Esophagus squamous epithelium (tissue), 5 donors: ENCODE data around the gene PTGER2. TPM values are rescaled to one million over a fixed set of nuclear protein-coding genes. Genes with fewer than 3 reads are reported as not detected.

Source experiments
- DNase-seq: peaks from one replicate; lab custom pipeline; 2025; lab: John Stamatoyannopoulos, UW
- H3K27ac ChIP-seq, 4 donors: fragments of 200-600 bp; sonication (generic); one replicate each; pipeline ENCODE4 v1.5.1; 2016 to 2019; ENCODE audit warnings: mild to moderate bottlenecking in 1 of 4
- H3K27me3 ChIP-seq, 4 donors: fragments of 200-600 bp; sonication (generic); 1 replicate in 3 of 4; 2 replicates in 1 of 4; pipeline versions ENCODE4 v1.5.1 to v1.6.0; 2017 to 2021; ENCODE audit warnings: antibody characterized with exemption in 1 of 4
- H3K36me3 ChIP-seq, 3 donors: fragments of 200-600 bp; sonication (generic); one replicate each; pipeline ENCODE4 v1.5.1; 2016 to 2019
- H3K4me1 ChIP-seq, 3 donors: fragments of 200-600 bp; sonication (generic); one replicate each; pipeline ENCODE4 v1.5.1; 2017 to 2019
- H3K4me3 ChIP-seq, 4 donors: fragments of 200-600 bp; sonication (generic); 1 replicate in 3 of 4; 2 replicates in 1 of 4; pipeline ENCODE4 v1.5.1; 2016 to 2019; ENCODE audit warnings: mild to moderate bottlenecking in 2 of 4, moderate library complexity in 1 of 4
- H3K9me3 ChIP-seq, 3 donors: fragments of 200-600 bp; sonication (generic); one replicate each; pipeline ENCODE4 v1.5.1; 2016 to 2019
- CTCF ChIP-seq, 6 experiments: fragments of 450-650 bp in 4 of 6; fragments of 200-600 bp in 2 of 6; sonication (generic) in 2 of 6; IDR thresholded peaks; one replicate each; pipeline ENCODE4 v1.5.1; 2016 to 2019; ENCODE audit warnings: antibody characterized with exemption in 6 of 6, mild to moderate bottlenecking in 4 of 6, moderate library complexity in 4 of 6
- POLR2A ChIP-seq, 4 donors: fragments of 450-650 bp; IDR thresholded peaks; one replicate each; pipeline ENCODE4 v1.6.1; 2017; ENCODE audit warnings: antibody characterized with exemption in 4 of 4, mild to moderate bottlenecking in 4 of 4, moderate library complexity in 3 of 4
- WGBS, 2 donors: methylation state at CpG; one replicate each; pipeline ENCODE4 v1.1.5; 2018; 5-methylcytosine and 5-hydroxymethylcytosine counted together
- intact Hi-C: fragments of 100-400 bp; cut with DNase I; formaldehyde crosslinking; loops from one replicate; pipeline ENCODE4 v1.15.0; 2022
- total RNA-seq, 4 donors: library from RNA; depleted of rRNA; stranded (reverse); fragments of >200 nt; gene quantifications; one replicate each; pipeline ENCODE4 v1.1.0, GENCODE V29; 2016
- donor health status: DM: yes; HTN: yes; CAD: no.

The PTGER2 gene
- 1 to 10 TPM in 2 of 4 donors, under 1 TPM in 1, not detected in 1; 0.31 to 2.5 (median 1.1) TPM for total RNA-seq

- Histone ChIP-seq H3K27me3 (peaks cover 0 to 82% (median 4%) of the 10 kb centered on the region in 4 donors), H3K4me3 (peak within 1 kb of the TSS; percentile 33 to 74 (median 53)), H3K9me3 (no peaks in the 10 kb centered on the region), H3K36me3 (no peaks in the 10 kb centered on the region), H3K27ac (peak within 1 kb of the TSS; percentile 56 to 83 (median 71)), H3K4me1 (peaks cover 13 to 45% (median 20%) of the 10 kb centered on the region in 3 donors)
- TF ChIP-seq POLR2A (IDR thresholded peaks at IDR 0.05) (peak in 2 of 4 donors; percentile 64 to 83), CTCF (IDR thresholded peaks at IDR 0.05) (no peak)
- WGBS, 2 donors, result 0 to 4% methylated on average over 10 to 24 of the region's 73 CpGs
- peak; percentile 14 for DNase-seq
- intact Hi-C loops, result no loop called here
Measured at GRCh38 chr14:52313903-52314594, at the start of gene PTGER2. PTGER2 (plus strand) TSS chr14:52314312; CDS start chr14:52314549, 237 bp downstream.

GRCh38 chr14:52265253-52265652 lies 48.9 kb upstream of the PTGER2 start:
- Histone ChIP-seq H3K27ac (no peak overlapping the region), H3K4me1 (peaks cover 6 to 35% (median 10%) of the 10 kb centered on the region in 3 donors), H3K9me3 (no peaks in the 10 kb centered on the region), H3K4me3 (no peak overlapping the region), H3K27me3 (peaks cover 0 to 38% (median 5%) of the 10 kb centered on the region in 4 donors), H3K36me3 (no peaks in the 10 kb centered on the region)
- DNase-seq, result no peak
- intact Hi-C loops, result no loop called here
- WGBS, 2 donors, result 52 to 61% methylated on average over 5 of the region's 5 CpGs
- TF ChIP-seq CTCF (IDR thresholded peaks at IDR 0.05), result no peak
- no peak for TF ChIP-seq POLR2A (IDR thresholded peaks at IDR 0.05)

- no peak overlapping the region for H3K27ac ChIP-seq
- no peaks in the 10 kb centered on the region for H3K9me3 ChIP-seq
- peaks cover 6 to 35% (median 10%) of the 10 kb centered on the region in 3 donors for H3K4me1 ChIP-seq
- peaks cover 0 to 45% (median 5%) of the 10 kb centered on the region in 4 donors for H3K27me3 ChIP-seq
- 25 to 39% methylated on average over 3 of the region's 3 CpGs for WGBS, 2 donors
- no peak for DNase-seq
- H3K36me3 ChIP-seq, result no peaks in the 10 kb centered on the region
- TF ChIP-seq POLR2A (IDR thresholded peaks at IDR 0.05), result no peak
- TF ChIP-seq CTCF (IDR thresholded peaks at IDR 0.05), result no peak
- intact Hi-C loops, result no loop called here
- no peak overlapping the region for H3K4me3 ChIP-seq
Measured at GRCh38 chr14:52266179-52266578, 47.9 kb upstream of the PTGER2 start.

- 45 to 65% methylated on average over 3 to 5 of the region's 5 CpGs for WGBS, 2 donors
- Histone ChIP-seq H3K27ac (peak overlapping the region in 2 of 4 donors; percentile 26 to 50), H3K4me1 (peaks cover 6 to 35% (median 10%) of the 10 kb centered on the region in 3 donors), H3K9me3 (no peaks in the 10 kb centered on the region), H3K4me3 (peak overlapping the region in 1 of 4 donors; percentile 60), H3K27me3 (peaks cover 0 to 45% (median 5%) of the 10 kb centered on the region in 4 donors), H3K36me3 (no peaks in the 10 kb centered on the region)
- no peak for TF ChIP-seq CTCF (IDR thresholded peaks at IDR 0.05)
- no peak for TF ChIP-seq POLR2A (IDR thresholded peaks at IDR 0.05)
- DNase-seq, result no peak
- intact Hi-C loops, result no loop called here
Measured at GRCh38 chr14:52266782-52267181, 47.3 kb upstream of the PTGER2 start.
